OCI-M2 (cell line): Measurements from ENCODE around the gene HDAC10.

Experiments used
- DNase-seq: peaks from one replicate; lab custom pipeline; 2025; ENCODE audit not compliant: unreplicated experiment; lab: John Stamatoyannopoulos, UW

Gene HDAC10

GRCh38 chr22:50257041-50257440 is 6.0 kb upstream of the HDAC10 start:
- DNase-seq = no peak

GRCh38 chr22:50256258-50256862 is 5.3 kb upstream of the HDAC10 start:
- DNase-seq = no peak

GRCh38 chr22:50255607-50256006 is 4.5 kb upstream of the HDAC10 start:
- no peak for DNase-seq

GRCh38 chr22:50255099-50255498 is 4.0 kb upstream of the HDAC10 start:
- no peak for DNase-seq

GRCh38 chr22:50253941-50254340 is 2.9 kb upstream of the HDAC10 start:
- no peak for DNase-seq

- DNase-seq = no peak
These were observed 2.2 kb upstream of the HDAC10 start for GRCh38 chr22:50253046-50253915.

GRCh38 chr22:50252082-50253045 is 1.3 kb upstream of the HDAC10 start:
- no peak for DNase-seq

GRCh38 chr22:50251477-50252081 is 514 bp upstream of the HDAC10 start:
- no peak for DNase-seq

- no peak for DNase-seq
These were observed 863 bp downstream of the HDAC10 start for GRCh38 chr22:50250249-50250554.

- DNase-seq = no peak
These were observed 1.5 kb downstream of the HDAC10 start for GRCh38 chr22:50249341-50250248.

GRCh38 chr22:50248196-50249081 is 2.6 kb downstream of the HDAC10 start:
- DNase-seq = no peak

- no peak for DNase-seq
These were observed 3.3 kb downstream of the HDAC10 start for GRCh38 chr22:50247748-50248147.

GRCh38 chr22:50246242-50247175 is 4.6 kb downstream of the HDAC10 start:
- no peak for DNase-seq

GRCh38 chr22:50245214-50246072 is 5.6 kb downstream of the HDAC10 start:
- no peak for DNase-seq

GRCh38 chr22:50244420-50245213 is 6.4 kb downstream of the HDAC10 start, which contains the start of gene TUBGCP6:
Gene TUBGCP6, minus strand, starts transcription at chr22:50245023. Its CDS starts 564 bp downstream, at chr22:50244459.
- no peak for DNase-seq
